22Rv1 (cell line): ENCODE measurements around the gene FLNB.

Experiments used
- ZFX ChIP-seq: fragments of 450-650 bp; IDR thresholded peaks from 2 replicates; pipeline ENCODE4 v1.6.1; 2017; ENCODE audit warnings: antibody characterized with exemption, borderline replicate concordance
- TF ChIP-seq, protein P1 (sequence below): fragments of 450-650 bp; IDR thresholded peaks from 2 replicates; pipeline ENCODE4 v1.5.1; 2017; ENCODE audit warnings: mild to moderate bottlenecking

DNA sequence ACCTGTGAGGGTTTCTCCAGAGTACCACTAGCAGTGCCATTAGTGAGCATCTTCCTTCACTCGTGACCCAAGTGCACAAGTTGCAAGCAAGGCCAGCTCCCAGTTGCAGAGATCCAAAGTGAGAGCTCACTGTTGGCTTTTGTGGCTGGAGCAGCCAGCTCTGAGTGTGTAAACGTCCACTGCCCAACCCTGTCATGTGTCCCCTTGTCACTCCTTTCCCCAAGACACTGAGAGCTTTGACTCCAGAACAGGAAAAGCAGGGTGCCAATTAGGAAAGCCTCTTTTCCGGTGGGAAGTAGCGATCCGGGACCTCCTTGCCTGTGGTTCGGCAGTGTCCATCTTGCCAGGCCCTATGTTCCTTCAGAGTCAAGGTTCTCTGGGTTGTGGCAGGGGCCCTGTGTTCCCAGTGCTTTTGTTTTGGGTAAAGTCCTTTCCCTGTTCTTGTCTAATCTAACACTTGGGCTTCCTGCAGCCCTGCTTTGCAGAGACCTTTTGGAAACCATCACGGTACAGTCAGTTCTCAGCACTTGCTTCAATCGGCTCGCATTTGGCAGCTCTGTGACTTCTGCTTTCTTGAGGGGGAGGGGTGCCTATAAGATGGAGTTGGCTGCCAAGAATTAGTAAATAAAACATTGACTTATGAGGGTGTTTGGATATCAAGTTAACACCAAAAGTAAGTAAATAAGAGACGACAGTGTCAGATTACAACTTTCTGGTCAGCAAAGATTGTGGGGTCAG is 112.0 kb downstream of the FLNB start:
- TF ChIP-seq, protein P1, sequence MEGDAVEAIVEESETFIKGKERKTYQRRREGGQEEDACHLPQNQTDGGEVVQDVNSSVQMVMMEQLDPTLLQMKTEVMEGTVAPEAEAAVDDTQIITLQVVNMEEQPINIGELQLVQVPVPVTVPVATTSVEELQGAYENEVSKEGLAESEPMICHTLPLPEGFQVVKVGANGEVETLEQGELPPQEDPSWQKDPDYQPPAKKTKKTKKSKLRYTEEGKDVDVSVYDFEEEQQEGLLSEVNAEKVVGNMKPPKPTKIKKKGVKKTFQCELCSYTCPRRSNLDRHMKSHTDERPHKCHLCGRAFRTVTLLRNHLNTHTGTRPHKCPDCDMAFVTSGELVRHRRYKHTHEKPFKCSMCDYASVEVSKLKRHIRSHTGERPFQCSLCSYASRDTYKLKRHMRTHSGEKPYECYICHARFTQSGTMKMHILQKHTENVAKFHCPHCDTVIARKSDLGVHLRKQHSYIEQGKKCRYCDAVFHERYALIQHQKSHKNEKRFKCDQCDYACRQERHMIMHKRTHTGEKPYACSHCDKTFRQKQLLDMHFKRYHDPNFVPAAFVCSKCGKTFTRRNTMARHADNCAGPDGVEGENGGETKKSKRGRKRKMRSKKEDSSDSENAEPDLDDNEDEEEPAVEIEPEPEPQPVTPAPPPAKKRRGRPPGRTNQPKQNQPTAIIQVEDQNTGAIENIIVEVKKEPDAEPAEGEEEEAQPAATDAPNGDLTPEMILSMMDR = no peak
- no peak for TF ChIP-seq ZFX
